Measurements from ENCODE around the gene SLC6A18. TPM values are rescaled to one million over a fixed set of nuclear protein-coding genes. Genes with fewer than 3 reads are reported as not detected.
"Not testable (repeated sequence)": the region's sequence is repeated elsewhere in the genome, so short reads cannot be mapped to it uniquely, and the experiment has no call there.

The SLC6A18 gene
- total RNA-seq, 1 donor from 2014 or later = not detected

GRCh38 chr5:1285141-1285540 is 60.0 kb downstream of the SLC6A18 start:
- Mint-ChIP-seq H3K27ac (ENCODE audit: unreplicated experiment) (no peak overlapping the region), H3K27me3 (ENCODE audit: low read depth, unreplicated experiment) (peaks cover 9% of the 10 kb centered on the region), H3K9me3 (ENCODE audit: unreplicated experiment) (peaks cover 3% of the 10 kb centered on the region), H3K36me3 (ENCODE audit: low read depth, unreplicated experiment) (no peaks in the 10 kb centered on the region), H3K4me3 (ENCODE audit: unreplicated experiment) (no peak overlapping the region), H3K4me1 (ENCODE audit: low read depth, unreplicated experiment) (no peaks in the 10 kb centered on the region)
- DNase-seq (ENCODE audit: low read depth) (no peak), FAIRE-seq (no peak)
- Histone ChIP-seq H3K36me3 (ENCODE audit: insufficient read depth, low read length) (no peaks in the 10 kb centered on the region), H2AFZ (ENCODE audit: low read depth, low read length) (no peak overlapping the region), H4K20me1 (ENCODE audit: insufficient read depth, low read length) (no peaks in the 10 kb centered on the region), H3K4me3 (ENCODE audit: insufficient read depth, low read depth, low read length) (no peak overlapping the region), H3K4me2 (ENCODE audit: low read length) (no peak overlapping the region), H3K4me1 (ENCODE audit: insufficient read depth, low read length) (no peaks in the 10 kb centered on the region), H3K9me3 (ENCODE audit: insufficient read depth, low read depth, low read length) (no peaks in the 10 kb centered on the region), H3K27ac (ENCODE audit: low read depth, low read length) (no peak overlapping the region), H3K27me3 (ENCODE audit: insufficient read depth, low read length) (no peaks in the 10 kb centered on the region), H3K9ac (ENCODE audit: low read length) (no peak overlapping the region), H3K79me2 (ENCODE audit: insufficient read depth, low read length) (no peaks in the 10 kb centered on the region)
- TF ChIP-seq, protein P1, sequence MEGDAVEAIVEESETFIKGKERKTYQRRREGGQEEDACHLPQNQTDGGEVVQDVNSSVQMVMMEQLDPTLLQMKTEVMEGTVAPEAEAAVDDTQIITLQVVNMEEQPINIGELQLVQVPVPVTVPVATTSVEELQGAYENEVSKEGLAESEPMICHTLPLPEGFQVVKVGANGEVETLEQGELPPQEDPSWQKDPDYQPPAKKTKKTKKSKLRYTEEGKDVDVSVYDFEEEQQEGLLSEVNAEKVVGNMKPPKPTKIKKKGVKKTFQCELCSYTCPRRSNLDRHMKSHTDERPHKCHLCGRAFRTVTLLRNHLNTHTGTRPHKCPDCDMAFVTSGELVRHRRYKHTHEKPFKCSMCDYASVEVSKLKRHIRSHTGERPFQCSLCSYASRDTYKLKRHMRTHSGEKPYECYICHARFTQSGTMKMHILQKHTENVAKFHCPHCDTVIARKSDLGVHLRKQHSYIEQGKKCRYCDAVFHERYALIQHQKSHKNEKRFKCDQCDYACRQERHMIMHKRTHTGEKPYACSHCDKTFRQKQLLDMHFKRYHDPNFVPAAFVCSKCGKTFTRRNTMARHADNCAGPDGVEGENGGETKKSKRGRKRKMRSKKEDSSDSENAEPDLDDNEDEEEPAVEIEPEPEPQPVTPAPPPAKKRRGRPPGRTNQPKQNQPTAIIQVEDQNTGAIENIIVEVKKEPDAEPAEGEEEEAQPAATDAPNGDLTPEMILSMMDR (IDR thresholded peaks at IDR 0.05; ENCODE audit: insufficient read depth, low read depth, low read length) = no peak
- TF ChIP-seq EZH2 (IDR thresholded peaks at IDR 0.05; ENCODE audit: insufficient read depth, low read length) = no peak

- Histone ChIP-seq H4K20me1 (ENCODE audit: insufficient read depth, low read length) (no peaks in the 10 kb centered on the region), H3K4me2 (ENCODE audit: low read length) (no peak overlapping the region), H3K4me3 (ENCODE audit: insufficient read depth, low read depth, low read length) (no peak overlapping the region), H3K9ac (ENCODE audit: low read length) (no peak overlapping the region), H3K4me1 (ENCODE audit: insufficient read depth, low read length) (no peaks in the 10 kb centered on the region), H3K9me3 (ENCODE audit: insufficient read depth, low read depth, low read length) (no peaks in the 10 kb centered on the region), H3K27me3 (ENCODE audit: insufficient read depth, low read length) (no peaks in the 10 kb centered on the region), H3K36me3 (ENCODE audit: insufficient read depth, low read length) (no peaks in the 10 kb centered on the region), H3K27ac (ENCODE audit: low read depth, low read length) (no peak overlapping the region), H3K79me2 (ENCODE audit: insufficient read depth, low read length) (no peaks in the 10 kb centered on the region), H2AFZ (ENCODE audit: low read depth, low read length) (no peak overlapping the region)
- no peak for FAIRE-seq
- DNase-seq (ENCODE audit: low read depth) = no peak
- no peak overlapping the region for H3K27ac Mint-ChIP-seq (ENCODE audit: unreplicated experiment)
- no peaks in the 10 kb centered on the region for H3K36me3 Mint-ChIP-seq (ENCODE audit: low read depth, unreplicated experiment)
- TF ChIP-seq, protein P1 (IDR thresholded peaks at IDR 0.05; ENCODE audit: insufficient read depth, low read depth, low read length) = no peak
- no peak for TF ChIP-seq EZH2 (IDR thresholded peaks at IDR 0.05; ENCODE audit: insufficient read depth, low read length)
- H3K4me1 Mint-ChIP-seq (ENCODE audit: low read depth, unreplicated experiment) = no peaks in the 10 kb centered on the region
- peaks cover 3% of the 10 kb centered on the region for H3K9me3 Mint-ChIP-seq (ENCODE audit: unreplicated experiment)
- no peak overlapping the region for H3K4me3 Mint-ChIP-seq (ENCODE audit: unreplicated experiment)
- H3K27me3 Mint-ChIP-seq (ENCODE audit: low read depth, unreplicated experiment) = peaks cover 9% of the 10 kb centered on the region
These were observed 60.7 kb downstream of the SLC6A18 start for GRCh38 chr5:1285883-1286291.

DNA sequence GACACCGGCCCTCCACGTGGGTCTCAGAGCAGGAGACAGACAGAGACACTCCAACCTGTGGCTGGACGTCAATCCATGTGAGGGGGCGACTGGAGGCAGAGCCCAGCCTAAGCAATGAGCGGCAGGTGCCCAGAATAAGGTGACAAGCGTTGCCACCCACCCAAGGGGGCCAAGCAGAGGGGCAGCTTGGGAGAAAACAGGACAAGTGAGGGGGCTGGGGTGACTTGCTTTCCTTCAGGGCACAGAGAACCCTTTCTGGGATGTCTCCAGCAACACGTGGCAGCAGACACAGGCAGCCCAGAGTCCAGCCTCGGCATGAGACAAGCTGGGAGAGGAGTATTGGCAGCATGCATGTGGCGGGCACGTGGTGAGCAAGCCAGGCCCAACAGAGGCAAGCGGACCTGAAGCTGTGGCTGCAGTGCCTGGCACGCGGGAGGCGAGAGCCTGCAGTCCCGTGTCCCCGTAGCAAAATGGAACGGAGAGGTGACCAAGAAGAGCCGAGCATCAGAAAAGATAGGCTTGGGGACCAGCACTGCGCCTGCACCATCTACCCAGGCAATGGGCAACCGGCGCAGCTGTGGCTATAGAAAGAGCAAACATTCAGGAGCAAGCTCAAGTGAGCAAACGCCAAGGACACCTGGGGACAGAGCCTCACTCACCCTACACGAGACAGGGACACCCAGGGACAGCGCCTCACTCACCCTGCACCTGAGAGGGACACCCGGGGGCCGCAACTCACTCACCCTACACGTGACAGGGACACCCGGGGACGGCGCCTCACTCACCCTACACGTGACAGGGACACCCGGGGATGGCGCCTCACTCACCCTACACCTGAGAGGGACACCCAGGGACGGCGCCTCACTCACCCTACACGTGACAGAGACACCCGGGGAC is 63.5 kb downstream of the SLC6A18 start:
- Mint-ChIP-seq H3K36me3 (ENCODE audit: low read depth, unreplicated experiment) (peaks cover 2% of the 10 kb centered on the region), H3K27me3 (ENCODE audit: low read depth, unreplicated experiment) (peaks cover 18% of the 10 kb centered on the region), H3K4me3 (ENCODE audit: unreplicated experiment) (no peak overlapping the region), H3K27ac (ENCODE audit: unreplicated experiment) (no peak overlapping the region), H3K9me3 (ENCODE audit: unreplicated experiment) (peaks cover 3% of the 10 kb centered on the region), H3K4me1 (ENCODE audit: low read depth, unreplicated experiment) (no peaks in the 10 kb centered on the region)
- Histone ChIP-seq H3K9ac (ENCODE audit: low read length) (no peak overlapping the region), H3K79me2 (ENCODE audit: insufficient read depth, low read length) (no peaks in the 10 kb centered on the region), H3K27ac (ENCODE audit: low read depth, low read length) (no peak overlapping the region), H3K27me3 (ENCODE audit: insufficient read depth, low read length) (no peaks in the 10 kb centered on the region), H2AFZ (ENCODE audit: low read depth, low read length) (no peak overlapping the region), H3K4me2 (ENCODE audit: low read length) (no peak overlapping the region), H3K4me3 (ENCODE audit: insufficient read depth, low read depth, low read length) (no peak overlapping the region), H3K36me3 (ENCODE audit: insufficient read depth, low read length) (no peaks in the 10 kb centered on the region), H3K4me1 (ENCODE audit: insufficient read depth, low read length) (no peaks in the 10 kb centered on the region), H3K9me3 (ENCODE audit: insufficient read depth, low read depth, low read length) (no peaks in the 10 kb centered on the region), H4K20me1 (ENCODE audit: insufficient read depth, low read length) (no peaks in the 10 kb centered on the region)
- FAIRE-seq = no peak
- DNase-seq (ENCODE audit: low read depth) = no peak
- TF ChIP-seq, protein P1 (IDR thresholded peaks at IDR 0.05; ENCODE audit: insufficient read depth, low read depth, low read length) = no peak
- no peak for TF ChIP-seq EZH2 (IDR thresholded peaks at IDR 0.05; ENCODE audit: insufficient read depth, low read length)

- H3K36me3 Mint-ChIP-seq (ENCODE audit: low read depth, unreplicated experiment); H3K9ac ChIP-seq (ENCODE audit: low read length); FAIRE-seq; H3K79me2 ChIP-seq (ENCODE audit: insufficient read depth, low read length); H3K4me3 ChIP-seq (ENCODE audit: insufficient read depth, low read depth, low read length); H3K27me3 ChIP-seq (ENCODE audit: insufficient read depth, low read length); H3K4me3 Mint-ChIP-seq (ENCODE audit: unreplicated experiment); H2AFZ ChIP-seq (ENCODE audit: low read depth, low read length); H3K27ac ChIP-seq (ENCODE audit: low read depth, low read length); H3K4me1 ChIP-seq (ENCODE audit: insufficient read depth, low read length); H3K9me3 Mint-ChIP-seq (ENCODE audit: unreplicated experiment); DNase-seq (ENCODE audit: low read depth); H3K9me3 ChIP-seq (ENCODE audit: insufficient read depth, low read depth, low read length); H3K4me2 ChIP-seq (ENCODE audit: low read length); H3K4me1 Mint-ChIP-seq (ENCODE audit: low read depth, unreplicated experiment); H3K36me3 ChIP-seq (ENCODE audit: insufficient read depth, low read length); H4K20me1 ChIP-seq (ENCODE audit: insufficient read depth, low read length); H3K27ac Mint-ChIP-seq (ENCODE audit: unreplicated experiment): not testable (repeated sequence)
- peaks cover 20% of the 10 kb centered on the region for H3K27me3 Mint-ChIP-seq (ENCODE audit: low read depth, unreplicated experiment)
These were observed 64.4 kb downstream of the SLC6A18 start for GRCh38 chr5:1289559-1289958.
